ENCODE data around the gene IRAK1. TPM values are rescaled to one million over a fixed set of nuclear protein-coding genes. Genes with fewer than 3 reads are reported as not detected.

IRAK1 gene
- polyA plus RNA-seq, 1 of the 3 experiments (the other 2 are of a cell fraction): 68.5 TPM

GRCh38 chrX:153963546-153963945 is 56.2 kb downstream of the IRAK1 start:
- peaks cover 72% of the 10 kb centered on the region for H4K20me1 ChIP-seq (ENCODE audit: insufficient read depth)
- WGBS (ENCODE audit: low lambda C conversion rate): 83% methylated on average over 4 of the region's 12 CpGs

DNA sequence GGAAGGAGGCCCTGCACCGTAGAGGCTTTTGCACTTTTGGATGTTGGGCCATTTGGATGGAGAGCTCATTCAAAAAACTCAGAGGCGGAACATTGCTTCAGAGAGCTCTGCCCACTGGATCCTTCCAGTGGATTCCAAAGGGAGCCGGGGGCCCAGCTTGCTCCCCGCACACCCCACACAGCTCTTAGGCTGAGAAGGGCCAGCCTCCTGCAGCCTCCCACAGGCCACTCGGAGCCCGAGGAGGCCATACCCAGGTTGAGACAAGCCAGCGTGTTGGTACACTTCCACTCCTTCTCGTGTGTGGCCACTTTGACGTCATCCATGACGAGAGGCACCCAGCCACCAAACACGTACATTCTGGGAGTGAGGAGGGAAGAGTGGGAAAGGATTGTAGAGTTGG is 58.4 kb downstream of the IRAK1 start:
- Histone ChIP-seq H3K9me2 (no peaks in the 10 kb centered on the region), H3K27ac (ENCODE audit: low read depth in 2 of 2, low read length in 1 of 2) (no peak overlapping the region), H2AFZ (ENCODE audit: low read depth) (no peak overlapping the region), H3K4me2 (no peak overlapping the region), H3K27me3 (ENCODE audit: insufficient read depth) (no peaks in the 10 kb centered on the region), H3K9me3 (no peaks in the 10 kb centered on the region), H3K36me3 (replicated peaks in 1 of 2; ENCODE audit: control insufficient read depth in 1 of 2, insufficient read depth in 2 of 2, low read length in 1 of 2) (peaks cover 12 to 83% of the 10 kb centered on the region in 2 experiments), H3K9ac (no peak overlapping the region), H3K4me3 (ENCODE audit: low read depth in 2 of 2, low read length in 1 of 2) (no peak overlapping the region), H3K79me2 (ENCODE audit: insufficient read depth) (peaks cover 42% of the 10 kb centered on the region), H3K4me1 (ENCODE audit: control insufficient read depth in 1 of 2, insufficient read depth in 2 of 2, low read depth in 1 of 2, low read length in 1 of 2) (no peaks in the 10 kb centered on the region; a peak in 1 of 4 replicates), H4K20me1 (ENCODE audit: insufficient read depth) (peaks cover 49% of the 10 kb centered on the region), H3F3A (replicated peaks; ENCODE audit: insufficient read depth) (no peaks in the 10 kb centered on the region)
- ChIA-PET CTCF (interaction anchor here (11.6 kb wide), 1 partner anchor 12 kb away, joined by 179 read pairs; the partner anchor contains the start of gene RENBP), POLR2A (interaction anchor here (0.6 kb wide), 1 partner anchor 8 kb away, joined by 3 read pairs; no protein-coding TSS in a partner anchor)
- TF ChIP-seq GATA2 (CRISPR knock-in tag; IDR thresholded peaks at IDR 0.05): no peak
- no peak for TF ChIP-seq CHD2 (IDR thresholded peaks at IDR 0.05; ENCODE audit: low read length, partially characterized antibody)
- 90% methylated on average over 6 of the region's 11 CpGs for WGBS (ENCODE audit: low lambda C conversion rate)
- DNase-seq: no peak

More at GRCh38 chrX:153963546-153963945, 56.2 kb downstream of the IRAK1 start:
- H3K9ac ChIP-seq: no peak overlapping the region
- H3K27ac ChIP-seq (ENCODE audit: low read depth in 2 of 2, low read length in 1 of 2): no peak overlapping the region
- no peak overlapping the region for H3K4me2 ChIP-seq
- POLR2A ChIA-PET: no interaction called here
- no peak for DNase-seq
- peaks cover 12 to 64% of the 10 kb centered on the region in 2 experiments for H3K36me3 ChIP-seq (replicated peaks in 1 of 2; ENCODE audit: control insufficient read depth in 1 of 2, insufficient read depth in 2 of 2, low read length in 1 of 2)
- no peaks in the 10 kb centered on the region for H3K9me3 ChIP-seq
- H3K79me2 ChIP-seq (ENCODE audit: insufficient read depth): peaks cover 65% of the 10 kb centered on the region
- H3K9me2 ChIP-seq: no peaks in the 10 kb centered on the region
- no peak for TF ChIP-seq FOXM1 (IDR thresholded peaks at IDR 0.05; ENCODE audit: low read depth)
- no peak for TF ChIP-seq TCF12 (IDR thresholded peaks at IDR 0.05)
- H3K4me1 ChIP-seq (ENCODE audit: control insufficient read depth in 1 of 2, insufficient read depth in 2 of 2, low read depth in 1 of 2, low read length in 1 of 2): peaks cover 14 to 21% of the 10 kb centered on the region in 2 experiments; a peak in 2 of 4 replicates
- H3K4me3 ChIP-seq (ENCODE audit: low read depth in 2 of 2, low read length in 1 of 2): no peak overlapping the region
- CTCF ChIA-PET: interaction anchor here (11.6 kb wide), 1 partner anchor 15 kb away, joined by 179 read pairs; the partner anchor contains the start of gene RENBP
- H3F3A ChIP-seq (replicated peaks; ENCODE audit: insufficient read depth): no peaks in the 10 kb centered on the region
- H3K27me3 ChIP-seq (ENCODE audit: insufficient read depth): no peaks in the 10 kb centered on the region
- no peak overlapping the region for H2AFZ ChIP-seq (ENCODE audit: low read depth)

- ChIA-PET POLR2A (interaction anchor here (0.6 kb wide), 1 partner anchor 9 kb away, joined by 3 read pairs; no protein-coding TSS in a partner anchor), CTCF (interaction anchor here (11.6 kb wide), 1 partner anchor 12 kb away, joined by 179 read pairs; the partner anchor contains the start of gene RENBP)
- H3K9me2 ChIP-seq: no peaks in the 10 kb centered on the region
- no peak overlapping the region for H3K27ac ChIP-seq (ENCODE audit: low read depth in 2 of 2, low read length in 1 of 2)
- peaks cover 44% of the 10 kb centered on the region for H4K20me1 ChIP-seq (ENCODE audit: insufficient read depth)
- H3K36me3 ChIP-seq (replicated peaks in 1 of 2; ENCODE audit: control insufficient read depth in 1 of 2, insufficient read depth in 2 of 2, low read length in 1 of 2): peaks cover 12 to 88% of the 10 kb centered on the region in 2 experiments
- H3K79me2 ChIP-seq (ENCODE audit: insufficient read depth): peaks cover 37% of the 10 kb centered on the region
- H3K9ac ChIP-seq: no peak overlapping the region
- no peaks in the 10 kb centered on the region for H3K27me3 ChIP-seq (ENCODE audit: insufficient read depth)
- H3K4me2 ChIP-seq: no peak overlapping the region
- WGBS (ENCODE audit: low lambda C conversion rate): 97% methylated on average over 22 of the region's 22 CpGs
- no peaks in the 10 kb centered on the region for H3K4me1 ChIP-seq (ENCODE audit: control insufficient read depth in 1 of 2, insufficient read depth in 2 of 2, low read depth in 1 of 2, low read length in 1 of 2)
- H3F3A ChIP-seq (replicated peaks; ENCODE audit: insufficient read depth): no peaks in the 10 kb centered on the region
- H3K4me3 ChIP-seq (ENCODE audit: low read depth in 2 of 2, low read length in 1 of 2): no peak overlapping the region
- no peaks in the 10 kb centered on the region for H3K9me3 ChIP-seq
- H2AFZ ChIP-seq (ENCODE audit: low read depth): no peak overlapping the region
- DNase-seq: no peak
- TF ChIP-seq POLR2AphosphoS5 (IDR thresholded peaks at IDR 0.05; ENCODE audit: low read depth, low read length) (no peak), IRF3 (IDR thresholded peaks at IDR 0.05; ENCODE audit: low read depth, low read length) (no peak), GATA2 (CRISPR knock-in tag; IDR thresholded peaks at IDR 0.05) (no peak), ELF1 (IDR thresholded peaks at IDR 0.05) (no peak), RXRA (IDR thresholded peaks at IDR 0.05; ENCODE audit: borderline replicate concordance, low read depth) (no peak), NRF1 (IDR thresholded peaks at IDR 0.05; ENCODE audit: low read depth, low read length) (no peak), SIN3A (IDR thresholded peaks at IDR 0.05; ENCODE audit: borderline replicate concordance, low read depth, low read length) (no peak), TCF12 (IDR thresholded peaks at IDR 0.05) (no peak), FOXM1 (IDR thresholded peaks at IDR 0.05; ENCODE audit: low read depth) (no peak), FOSL2 (IDR thresholded peaks at IDR 0.05; ENCODE audit: borderline replicate concordance, low read depth) (no peak)
- TF ChIP-seq, protein P1, sequence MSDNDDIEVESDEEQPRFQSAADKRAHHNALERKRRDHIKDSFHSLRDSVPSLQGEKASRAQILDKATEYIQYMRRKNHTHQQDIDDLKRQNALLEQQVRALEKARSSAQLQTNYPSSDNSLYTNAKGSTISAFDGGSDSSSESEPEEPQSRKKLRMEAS (IDR thresholded peaks at IDR 0.05; ENCODE audit: low read depth): no peak
- TF ChIP-seq, protein P2, sequence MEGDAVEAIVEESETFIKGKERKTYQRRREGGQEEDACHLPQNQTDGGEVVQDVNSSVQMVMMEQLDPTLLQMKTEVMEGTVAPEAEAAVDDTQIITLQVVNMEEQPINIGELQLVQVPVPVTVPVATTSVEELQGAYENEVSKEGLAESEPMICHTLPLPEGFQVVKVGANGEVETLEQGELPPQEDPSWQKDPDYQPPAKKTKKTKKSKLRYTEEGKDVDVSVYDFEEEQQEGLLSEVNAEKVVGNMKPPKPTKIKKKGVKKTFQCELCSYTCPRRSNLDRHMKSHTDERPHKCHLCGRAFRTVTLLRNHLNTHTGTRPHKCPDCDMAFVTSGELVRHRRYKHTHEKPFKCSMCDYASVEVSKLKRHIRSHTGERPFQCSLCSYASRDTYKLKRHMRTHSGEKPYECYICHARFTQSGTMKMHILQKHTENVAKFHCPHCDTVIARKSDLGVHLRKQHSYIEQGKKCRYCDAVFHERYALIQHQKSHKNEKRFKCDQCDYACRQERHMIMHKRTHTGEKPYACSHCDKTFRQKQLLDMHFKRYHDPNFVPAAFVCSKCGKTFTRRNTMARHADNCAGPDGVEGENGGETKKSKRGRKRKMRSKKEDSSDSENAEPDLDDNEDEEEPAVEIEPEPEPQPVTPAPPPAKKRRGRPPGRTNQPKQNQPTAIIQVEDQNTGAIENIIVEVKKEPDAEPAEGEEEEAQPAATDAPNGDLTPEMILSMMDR (IDR thresholded peaks at IDR 0.05): no peak
- TF ChIP-seq, protein P3, sequence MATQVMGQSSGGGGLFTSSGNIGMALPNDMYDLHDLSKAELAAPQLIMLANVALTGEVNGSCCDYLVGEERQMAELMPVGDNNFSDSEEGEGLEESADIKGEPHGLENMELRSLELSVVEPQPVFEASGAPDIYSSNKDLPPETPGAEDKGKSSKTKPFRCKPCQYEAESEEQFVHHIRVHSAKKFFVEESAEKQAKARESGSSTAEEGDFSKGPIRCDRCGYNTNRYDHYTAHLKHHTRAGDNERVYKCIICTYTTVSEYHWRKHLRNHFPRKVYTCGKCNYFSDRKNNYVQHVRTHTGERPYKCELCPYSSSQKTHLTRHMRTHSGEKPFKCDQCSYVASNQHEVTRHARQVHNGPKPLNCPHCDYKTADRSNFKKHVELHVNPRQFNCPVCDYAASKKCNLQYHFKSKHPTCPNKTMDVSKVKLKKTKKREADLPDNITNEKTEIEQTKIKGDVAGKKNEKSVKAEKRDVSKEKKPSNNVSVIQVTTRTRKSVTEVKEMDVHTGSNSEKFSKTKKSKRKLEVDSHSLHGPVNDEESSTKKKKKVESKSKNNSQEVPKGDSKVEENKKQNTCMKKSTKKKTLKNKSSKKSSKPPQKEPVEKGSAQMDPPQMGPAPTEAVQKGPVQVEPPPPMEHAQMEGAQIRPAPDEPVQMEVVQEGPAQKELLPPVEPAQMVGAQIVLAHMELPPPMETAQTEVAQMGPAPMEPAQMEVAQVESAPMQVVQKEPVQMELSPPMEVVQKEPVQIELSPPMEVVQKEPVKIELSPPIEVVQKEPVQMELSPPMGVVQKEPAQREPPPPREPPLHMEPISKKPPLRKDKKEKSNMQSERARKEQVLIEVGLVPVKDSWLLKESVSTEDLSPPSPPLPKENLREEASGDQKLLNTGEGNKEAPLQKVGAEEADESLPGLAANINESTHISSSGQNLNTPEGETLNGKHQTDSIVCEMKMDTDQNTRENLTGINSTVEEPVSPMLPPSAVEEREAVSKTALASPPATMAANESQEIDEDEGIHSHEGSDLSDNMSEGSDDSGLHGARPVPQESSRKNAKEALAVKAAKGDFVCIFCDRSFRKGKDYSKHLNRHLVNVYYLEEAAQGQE (IDR thresholded peaks at IDR 0.05; ENCODE audit: low read depth, low read length): no peak
Measured at GRCh38 chrX:153960786-153961185, 58.9 kb downstream of the IRAK1 start.
